Right atrium auricular region (tissue), 2 donors: ENCODE results near the gene DAP3. TPM values are rescaled to one million over a fixed set of nuclear protein-coding genes. Genes with fewer than 3 reads are reported as not detected.
A peak's percentile ranks its signal among the peaks of the same experiment; 100 is the strongest.
"Not testable (repeated sequence)": the region's sequence is repeated elsewhere in the genome, so short reads cannot be mapped to it uniquely, and the experiment has no call there.

Experiments
- DNase-seq: peaks from one replicate; pipeline ENCODE4 v3.0.0-alpha.2; 2019; ENCODE audit warnings: low spot score
- H3K27ac ChIP-seq, 2 donors: fragments of 200-600 bp; sonication (generic); 1 replicate in 1 of 2; 2 replicates in 1 of 2; pipeline ENCODE4 v1.5.1; 2016 to 2019
- H3K27me3 ChIP-seq, 2 donors: fragments of 200-600 bp; sonication (generic); one replicate each; pipeline versions ENCODE4 v1.5.1 to v1.6.0; 2017 to 2019
- H3K36me3 ChIP-seq: fragments of 200-600 bp; sonication (generic); one replicate; pipeline ENCODE4 v1.5.1; 2016
- H3K4me1 ChIP-seq, 2 donors: fragments of 200-600 bp; sonication (generic); one replicate each; pipeline versions ENCODE4 v1.5.1 to v1.6.0; 2017 to 2019
- H3K4me3 ChIP-seq, 2 donors: fragments of 200-600 bp; sonication (generic); 1 replicate in 1 of 2; 2 replicates in 1 of 2; pipeline ENCODE4 v1.5.1; 2017 to 2019; ENCODE audit warnings: mild to moderate bottlenecking in 1 of 2, moderate library complexity in 1 of 2
- H3K9me3 ChIP-seq, 2 donors: fragments of 200-600 bp; sonication (generic); one replicate each; pipeline ENCODE4 v1.5.1; 2019
- CTCF ChIP-seq, 2 donors: fragments of 200-600 bp; sonication (generic); IDR thresholded peaks; one replicate each; pipeline ENCODE4 v1.5.1; 2019; ENCODE audit warnings: antibody characterized with exemption in 2 of 2
- total RNA-seq, 2 donors: library from RNA; depleted of rRNA; stranded (reverse); fragments of >200 nt; gene quantifications; one replicate each; pipeline ENCODE4 v1.1.0, GENCODE V29; 2016

Gene DAP3
- total RNA-seq, 2 donors from 2014 or later, result 76.8 to 120 TPM

DNA sequence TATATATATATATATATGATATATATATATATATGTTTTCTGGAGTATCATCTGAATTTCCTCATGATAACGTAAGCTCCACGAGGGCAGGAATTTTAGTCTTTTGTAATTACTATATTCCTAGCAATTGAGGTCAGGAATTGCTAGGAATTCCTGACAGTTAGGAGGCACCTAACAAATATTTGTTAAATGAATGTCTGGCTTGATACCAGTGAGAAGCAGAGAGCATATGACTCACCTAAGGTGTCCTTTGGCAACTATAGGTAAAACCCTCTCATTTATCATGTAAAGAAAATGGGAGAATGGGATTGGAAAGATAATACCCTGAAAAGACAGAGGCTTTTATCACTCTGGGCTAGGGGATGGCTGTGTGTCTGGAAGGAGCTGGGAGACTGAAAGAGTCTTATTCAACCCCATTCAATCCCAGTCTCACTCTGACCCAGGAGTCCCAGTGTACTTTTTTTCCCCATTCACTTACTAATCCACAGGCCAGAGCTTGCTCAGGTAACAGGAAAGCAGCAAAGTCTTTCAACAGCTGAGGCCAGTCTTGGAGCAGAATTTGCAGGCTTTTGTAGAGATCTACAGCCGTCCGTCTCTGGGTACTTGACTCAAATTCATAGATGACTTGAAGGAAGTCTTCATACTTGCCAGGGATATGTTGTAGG, 71.2 kb downstream of the DAP3 start:
- no peak overlapping the region for H3K27ac ChIP-seq
- peaks cover 78% of the 10 kb centered on the region for H3K36me3 ChIP-seq
- H3K4me1 ChIP-seq, result no peaks in the 10 kb centered on the region
- H3K4me3 ChIP-seq, result no peak overlapping the region
- no peak for DNase-seq
- H3K27me3 ChIP-seq, result no peaks in the 10 kb centered on the region
- H3K9me3 ChIP-seq, result no peaks in the 10 kb centered on the region
- no peak for TF ChIP-seq CTCF (IDR thresholded peaks at IDR 0.05)

DNA sequence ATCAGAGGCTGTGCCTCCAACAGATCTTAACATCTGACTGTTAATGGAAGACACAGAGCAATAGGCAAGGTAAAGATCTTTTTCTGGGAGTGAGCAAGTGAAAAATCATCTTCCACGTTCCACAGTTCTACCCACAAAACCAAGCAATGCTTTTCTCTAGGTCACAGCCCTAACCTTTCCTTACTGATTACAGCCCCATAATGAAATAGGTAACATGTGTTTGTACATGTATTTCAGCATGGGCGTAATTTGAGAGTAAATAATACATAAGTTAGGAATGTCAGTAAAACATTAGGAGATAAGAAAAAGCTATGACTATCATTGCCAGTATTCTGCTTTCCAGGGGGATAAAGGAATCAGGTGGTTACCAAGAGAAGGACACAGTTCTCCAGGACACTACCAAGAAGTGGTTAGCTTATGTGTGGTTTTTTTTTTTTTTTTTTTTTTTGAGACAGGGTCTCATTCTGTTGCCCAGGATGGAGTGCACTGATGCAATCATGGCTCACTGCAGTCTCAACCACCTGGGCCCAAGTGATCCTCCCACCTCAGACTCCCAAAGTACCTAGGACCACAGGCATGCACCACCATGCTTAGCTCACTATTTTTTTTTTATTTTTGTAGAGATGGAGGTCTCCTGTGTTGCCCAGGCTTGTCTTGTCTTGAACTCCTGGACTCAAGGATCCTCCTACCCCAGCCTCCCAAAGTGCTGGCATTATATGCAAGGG, 72.0 kb downstream of the DAP3 start:
- H3K27me3 ChIP-seq, result no peaks in the 10 kb centered on the region
- H3K4me3 ChIP-seq, result no peak overlapping the region
- no peaks in the 10 kb centered on the region for H3K4me1 ChIP-seq
- no peaks in the 10 kb centered on the region for H3K9me3 ChIP-seq
- no peak for TF ChIP-seq CTCF (IDR thresholded peaks at IDR 0.05)
- DNase-seq, result no peak
- H3K36me3 ChIP-seq, result peaks cover 80% of the 10 kb centered on the region
- no peak overlapping the region for H3K27ac ChIP-seq

DNA sequence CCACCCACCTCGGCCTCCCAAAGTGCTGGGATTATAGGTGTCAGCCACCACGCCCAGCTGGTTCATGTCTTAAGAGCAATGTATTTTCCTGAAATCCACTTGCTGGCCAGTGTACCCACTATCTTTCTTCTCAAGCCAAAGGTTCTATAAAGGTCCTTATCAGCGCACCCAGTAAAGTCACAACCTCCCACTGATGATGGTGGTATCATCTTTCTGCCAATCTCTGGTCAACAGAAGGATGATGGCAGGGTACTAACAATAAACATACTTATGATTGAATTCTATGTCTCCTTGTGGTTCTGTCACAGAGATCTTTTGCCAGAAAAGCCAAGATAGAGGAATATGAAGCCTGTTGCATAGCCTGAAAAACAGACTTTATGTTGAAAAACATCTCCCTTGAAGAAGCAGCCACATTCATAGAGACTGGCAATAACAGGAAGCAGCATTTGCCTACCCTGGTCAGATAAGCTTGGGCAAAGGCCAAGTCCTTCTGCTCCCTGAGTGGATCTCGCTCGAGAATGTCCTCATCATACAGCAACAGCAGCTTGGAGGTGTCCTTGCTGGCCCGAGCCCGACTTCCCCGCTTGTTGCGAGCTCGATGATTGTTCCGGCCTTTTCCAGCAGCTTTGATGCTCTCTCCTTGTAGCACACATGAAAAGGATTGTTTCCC, 73.0 kb downstream of the DAP3 start:
- no peak for TF ChIP-seq CTCF (IDR thresholded peaks at IDR 0.05)
- H3K4me3 ChIP-seq, result no peak overlapping the region

DNA sequence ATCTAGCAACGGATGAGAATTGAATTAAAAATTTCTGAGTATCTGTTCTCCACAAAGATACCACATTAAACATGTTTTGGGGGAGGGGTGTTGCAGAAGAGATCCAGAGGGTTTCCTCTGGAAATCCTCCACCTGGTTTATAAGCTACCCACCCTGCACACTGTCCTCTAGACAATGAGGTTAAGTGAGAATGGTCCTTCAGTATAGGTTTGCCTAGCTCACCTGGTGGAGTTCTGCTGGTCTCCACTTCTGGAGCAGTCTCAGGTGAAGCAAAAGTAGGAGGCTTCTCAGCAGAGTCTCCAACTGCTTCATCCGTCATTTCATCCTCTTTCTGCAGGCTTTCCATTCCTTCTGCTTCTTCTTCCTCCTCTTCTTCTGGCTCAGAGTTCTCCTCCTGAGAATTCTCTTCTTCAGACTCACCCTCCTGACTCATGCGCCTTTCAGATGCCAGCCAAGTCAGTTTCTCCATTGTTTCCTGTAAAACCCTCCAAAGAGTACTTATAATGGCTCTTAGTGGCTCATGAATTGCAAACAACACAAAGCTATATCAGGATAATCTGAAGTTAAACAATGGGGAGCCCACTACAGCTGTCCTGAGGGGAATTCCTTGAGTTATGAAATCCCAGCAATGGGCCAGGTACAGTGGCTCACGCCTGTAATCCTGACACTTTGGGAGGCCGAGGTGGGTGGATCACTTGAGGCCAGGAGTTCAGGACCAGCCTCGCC, 74.4 kb downstream of the DAP3 start:
- H3K4me1 ChIP-seq, H3K27ac ChIP-seq, H3K9me3 ChIP-seq, H3K27me3 ChIP-seq, H3K4me3 ChIP-seq: not testable (repeated sequence)
- peaks cover 82% of the 10 kb centered on the region for H3K36me3 ChIP-seq
- DNase-seq, result peak; percentile 74

More for the DNA sequence above, 73.0 kb downstream of the DAP3 start:
- Histone ChIP-seq H3K27ac (no peak overlapping the region), H3K36me3 (peaks cover 82% of the 10 kb centered on the region), H3K9me3 (no peaks in the 10 kb centered on the region), H3K4me1 (no peaks in the 10 kb centered on the region), H3K27me3 (no peaks in the 10 kb centered on the region)
- DNase-seq, result no peak

- H3K36me3 ChIP-seq, result peaks cover 83% of the 10 kb centered on the region
- H3K4me3 ChIP-seq, H3K9me3 ChIP-seq, DNase-seq, H3K4me1 ChIP-seq, H3K27me3 ChIP-seq, H3K27ac ChIP-seq: not testable (repeated sequence)
These were observed 75.1 kb downstream of the DAP3 start for GRCh38 chr1:155763989-155764388.

GRCh38 chr1:155767399-155767989, 78.6 kb downstream of the DAP3 start:
- peaks cover 81% of the 10 kb centered on the region for H3K36me3 ChIP-seq

More at GRCh38 chr1:155767399-155767989, 78.6 kb downstream of the DAP3 start:
- H3K27me3 ChIP-seq, DNase-seq, H3K4me3 ChIP-seq, H3K9me3 ChIP-seq, H3K4me1 ChIP-seq, H3K27ac ChIP-seq: not testable (repeated sequence)
